Calu3 (cell line): ENCODE data around the gene NRDC. TPM values are rescaled to one million over a fixed set of nuclear protein-coding genes. Genes with fewer than 3 reads are reported as not detected.
"Not testable (repeated sequence)": the region's sequence is repeated elsewhere in the genome, so short reads cannot be mapped to it uniquely, and the experiment has no call there.

Experiments used
- BruUV-seq: library from RNA; stranded (reverse); fragments of 400-500 nt; replicated peaks from 2 replicates; lab custom pipeline; 2021; lab: Mats Ljungman, UMichigan
- CTCF ChIA-PET: fragments of 300-600 bp; sonication (Branson Sonifier 250); formaldehyde crosslinking; loops from one replicate; lab custom pipeline; 2022; ENCODE audit warnings: antibody characterized with exemption; lab: Charles Lee
- DNase-seq: peaks from one replicate; pipeline ENCODE4 v3.0.0; 2022
- H3K27ac Mint-ChIP-seq: one replicate; pipeline ENCODE4 v1.8.0; 2022; ENCODE audit warnings: mixed read lengths; ENCODE audit not compliant: unreplicated experiment
- H3K27me3 Mint-ChIP-seq: one replicate; pipeline ENCODE4 v1.8.0; 2022; ENCODE audit warnings: mixed read lengths; ENCODE audit not compliant: unreplicated experiment
- H3K36me3 Mint-ChIP-seq: one replicate; pipeline ENCODE4 v1.8.0; 2022; ENCODE audit warnings: mild to moderate bottlenecking, moderate library complexity, mixed read lengths; ENCODE audit not compliant: insufficient read depth, unreplicated experiment
- H3K4me1 Mint-ChIP-seq: one replicate; pipeline ENCODE4 v1.8.0; 2022; ENCODE audit warnings: mild to moderate bottlenecking, low read depth, mixed read lengths; ENCODE audit not compliant: unreplicated experiment
- H3K4me3 Mint-ChIP-seq: one replicate; pipeline ENCODE4 v1.8.0; 2022; ENCODE audit warnings: mild to moderate bottlenecking, low read depth, moderate library complexity, mixed read lengths; ENCODE audit not compliant: unreplicated experiment
- H3K9me3 Mint-ChIP-seq: one replicate; pipeline ENCODE4 v1.8.0; 2022; ENCODE audit warnings: low read depth, mixed read lengths; ENCODE audit not compliant: unreplicated experiment
- intact Hi-C: fragments of 100-400 bp; cut with micrococcal nuclease; formaldehyde crosslinking; loops from one replicate; pipeline ENCODE4 v1.10.0; 2022; ENCODE audit not compliant: unreplicated experiment
- total RNA-seq: library from RNA; stranded (reverse); gene quantifications from 2 replicates; pipeline ENCODE4 v1.2.3, GENCODE V29; 2022
- TF ChIP-seq, protein P1 (sequence below): fragments of 200-600 bp; IDR thresholded peaks from one replicate; pipeline ENCODE4 v1.8.0; 2022; ENCODE audit warnings: antibody characterized with exemption; ENCODE audit not compliant: unreplicated experiment

Gene NRDC
- total RNA-seq, 1 experiment from 2014 or later = 176 TPM

DNA sequence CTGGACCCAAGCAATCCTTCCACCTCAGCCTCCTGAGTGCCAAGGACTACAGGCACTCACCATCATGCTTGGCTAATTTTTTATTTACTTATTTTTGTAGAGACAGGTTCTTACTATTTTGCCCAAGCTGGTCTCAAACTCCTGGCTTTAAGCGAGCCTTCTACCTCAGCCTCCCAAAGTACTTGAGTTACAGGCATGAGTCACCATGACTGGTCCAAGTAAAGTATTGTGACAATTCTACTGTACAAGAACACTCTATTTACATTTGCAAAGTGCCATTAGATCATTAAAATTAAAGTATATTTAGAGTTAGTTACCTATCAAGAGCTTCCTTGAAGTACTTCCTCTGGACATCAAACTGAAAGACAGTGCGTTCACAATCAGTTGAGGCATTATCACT lies 44.8 kb downstream of the NRDC start:
- CTCF ChIA-PET = interaction anchor here (0.7 kb wide), 1 partner anchor 13 kb away, joined by 4 read pairs; no protein-coding TSS in a partner anchor
- TF ChIP-seq, protein P1, sequence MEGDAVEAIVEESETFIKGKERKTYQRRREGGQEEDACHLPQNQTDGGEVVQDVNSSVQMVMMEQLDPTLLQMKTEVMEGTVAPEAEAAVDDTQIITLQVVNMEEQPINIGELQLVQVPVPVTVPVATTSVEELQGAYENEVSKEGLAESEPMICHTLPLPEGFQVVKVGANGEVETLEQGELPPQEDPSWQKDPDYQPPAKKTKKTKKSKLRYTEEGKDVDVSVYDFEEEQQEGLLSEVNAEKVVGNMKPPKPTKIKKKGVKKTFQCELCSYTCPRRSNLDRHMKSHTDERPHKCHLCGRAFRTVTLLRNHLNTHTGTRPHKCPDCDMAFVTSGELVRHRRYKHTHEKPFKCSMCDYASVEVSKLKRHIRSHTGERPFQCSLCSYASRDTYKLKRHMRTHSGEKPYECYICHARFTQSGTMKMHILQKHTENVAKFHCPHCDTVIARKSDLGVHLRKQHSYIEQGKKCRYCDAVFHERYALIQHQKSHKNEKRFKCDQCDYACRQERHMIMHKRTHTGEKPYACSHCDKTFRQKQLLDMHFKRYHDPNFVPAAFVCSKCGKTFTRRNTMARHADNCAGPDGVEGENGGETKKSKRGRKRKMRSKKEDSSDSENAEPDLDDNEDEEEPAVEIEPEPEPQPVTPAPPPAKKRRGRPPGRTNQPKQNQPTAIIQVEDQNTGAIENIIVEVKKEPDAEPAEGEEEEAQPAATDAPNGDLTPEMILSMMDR = no peak
- Mint-ChIP-seq H3K9me3 (no peaks in the 10 kb centered on the region), H3K27ac (no peak overlapping the region), H3K27me3 (no peaks in the 10 kb centered on the region), H3K4me3 (no peak overlapping the region), H3K4me1 (no peaks in the 10 kb centered on the region), H3K36me3 (peaks cover 23% of the 10 kb centered on the region)
- no TSS peak for BruUV-seq
- no peak for DNase-seq
- intact Hi-C loops = no loop called here

DNA sequence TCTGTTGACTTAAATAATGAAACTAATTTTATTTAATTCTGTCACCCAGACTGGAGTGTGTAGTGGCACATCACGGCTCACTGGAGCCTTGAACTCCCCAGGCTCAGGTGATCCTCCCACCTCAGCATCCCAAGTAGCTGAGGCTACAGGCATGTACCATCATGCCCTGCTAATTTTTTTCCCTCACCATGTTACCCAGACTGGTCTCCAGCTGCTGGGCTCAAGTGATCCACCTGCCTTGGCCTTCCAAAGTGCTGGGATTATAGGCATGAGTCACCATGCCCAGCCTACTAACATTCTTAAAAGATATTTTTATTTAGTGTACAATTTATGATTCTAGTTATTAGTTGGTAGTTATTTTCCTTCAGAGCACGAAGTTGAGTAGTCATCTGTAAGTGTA lies 49.5 kb downstream of the NRDC start:
- DNase-seq = no peak
- Mint-ChIP-seq H3K4me3 (no peak overlapping the region), H3K27ac (no peak overlapping the region), H3K4me1 (no peaks in the 10 kb centered on the region), H3K36me3 (peaks cover 17% of the 10 kb centered on the region), H3K27me3 (no peaks in the 10 kb centered on the region), H3K9me3 (no peaks in the 10 kb centered on the region)
- CTCF ChIA-PET = no interaction called here
- no TSS peak for BruUV-seq
- TF ChIP-seq, protein P1 = no peak
- intact Hi-C loops = no loop called here

DNA sequence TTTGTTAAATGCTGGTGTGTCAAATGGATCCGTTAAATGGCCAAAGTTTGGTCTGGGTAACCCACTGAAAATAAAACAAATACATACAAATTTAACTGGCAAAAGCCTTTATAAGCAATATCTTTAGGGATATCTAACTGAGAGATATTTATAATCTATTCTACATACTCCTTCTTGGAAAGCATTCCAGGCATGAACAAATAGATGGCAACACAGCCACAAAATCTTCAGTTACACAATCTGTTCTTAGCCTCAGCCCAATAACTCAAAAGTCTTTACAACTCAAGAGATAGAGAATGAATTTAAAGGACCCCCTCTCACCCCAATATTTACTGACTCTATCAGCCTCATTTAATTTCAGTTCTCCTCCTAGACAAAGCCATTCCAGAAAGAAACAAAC lies 58.7 kb downstream of the NRDC start:
- intact Hi-C loops = loop anchor here (10.0 kb wide), 1 partner anchor 185 kb away; no protein-coding TSS in a partner anchor
- TF ChIP-seq, protein P1 = no peak
- CTCF ChIA-PET = no interaction called here
- Mint-ChIP-seq H3K27me3 (no peaks in the 10 kb centered on the region), H3K27ac (no peak overlapping the region), H3K36me3 (peaks cover 11% of the 10 kb centered on the region), H3K4me1 (peaks cover 18% of the 10 kb centered on the region), H3K4me3 (no peak overlapping the region), H3K9me3 (no peaks in the 10 kb centered on the region)
- no peak for DNase-seq
- no TSS peak for BruUV-seq

DNA sequence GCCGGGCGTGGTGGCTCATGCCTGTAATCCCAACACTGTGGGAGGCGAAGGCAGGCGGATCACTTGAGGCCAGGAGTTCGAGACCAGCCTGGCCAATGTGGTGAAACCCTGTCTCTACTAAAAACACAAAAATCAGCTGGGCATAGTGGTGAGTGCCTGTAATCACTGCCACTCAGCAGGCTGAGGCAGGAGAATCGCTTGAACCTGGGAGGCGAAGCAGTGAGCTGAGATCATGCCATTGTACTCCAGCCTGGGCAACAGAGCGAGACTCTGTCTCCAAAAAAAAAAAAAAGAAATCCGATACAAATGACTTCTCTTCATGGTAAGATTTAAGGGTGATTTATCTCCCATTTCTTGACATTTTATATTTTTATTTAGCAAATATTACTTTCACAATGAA lies 59.5 kb downstream of the NRDC start:
- Mint-ChIP-seq H3K27ac (peak overlapping the region; percentile 63), H3K36me3 (peaks cover 11% of the 10 kb centered on the region), H3K4me3 (peak overlapping the region; percentile 37), H3K4me1 (peaks cover 18% of the 10 kb centered on the region)
- intact Hi-C loops = loop anchor here (10.0 kb wide), 1 partner anchor 186 kb away; no protein-coding TSS in a partner anchor
- CTCF ChIA-PET, H3K9me3 Mint-ChIP-seq, BruUV-seq, H3K27me3 Mint-ChIP-seq, DNase-seq: not testable (repeated sequence)

DNA sequence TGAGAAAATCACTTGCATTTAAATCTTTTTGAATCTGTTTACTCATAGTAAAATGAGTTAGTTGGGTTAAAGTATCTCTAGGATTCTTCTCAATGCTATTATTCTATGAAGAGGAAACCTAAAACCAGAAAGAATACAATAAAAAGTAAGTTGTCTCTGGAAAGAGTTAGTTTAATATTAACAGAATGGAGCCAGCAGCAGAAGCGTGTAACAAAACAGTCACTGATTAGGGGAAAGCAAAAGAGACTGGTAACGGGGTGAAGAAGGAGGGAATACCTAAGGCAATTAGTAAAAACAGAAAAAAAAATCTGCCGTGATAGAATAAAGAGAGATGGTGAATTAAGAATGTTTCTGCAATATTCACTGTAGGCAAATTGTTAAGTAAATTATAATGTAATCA lies 60.0 kb downstream of the NRDC start:
- CTCF ChIA-PET = no interaction called here
- no TSS peak for BruUV-seq
- Mint-ChIP-seq H3K27ac (peak overlapping the region; percentile 63), H3K36me3 (peaks cover 16% of the 10 kb centered on the region), H3K9me3 (no peaks in the 10 kb centered on the region), H3K27me3 (no peaks in the 10 kb centered on the region), H3K4me1 (peaks cover 18% of the 10 kb centered on the region), H3K4me3 (peak overlapping the region; percentile 37)
- intact Hi-C loops = loop anchor here (10.0 kb wide), 1 partner anchor 186 kb away; no protein-coding TSS in a partner anchor
- TF ChIP-seq, protein P1 = no peak
- no peak for DNase-seq
